GM19328 (cell line): Measurements from ENCODE around the gene IL9.
A peak's percentile ranks its signal among the peaks of the same experiment; 100 is the strongest.

ENCODE experiments used
- ATAC-seq: cut with Tn5 transposase; IDR thresholded peaks from one replicate; pipeline ENCODE4 v1.9.1; 2021; ENCODE audit warnings: mild to moderate bottlenecking, moderate library complexity; ENCODE audit not compliant: unreplicated experiment

The IL9 gene

DNA sequence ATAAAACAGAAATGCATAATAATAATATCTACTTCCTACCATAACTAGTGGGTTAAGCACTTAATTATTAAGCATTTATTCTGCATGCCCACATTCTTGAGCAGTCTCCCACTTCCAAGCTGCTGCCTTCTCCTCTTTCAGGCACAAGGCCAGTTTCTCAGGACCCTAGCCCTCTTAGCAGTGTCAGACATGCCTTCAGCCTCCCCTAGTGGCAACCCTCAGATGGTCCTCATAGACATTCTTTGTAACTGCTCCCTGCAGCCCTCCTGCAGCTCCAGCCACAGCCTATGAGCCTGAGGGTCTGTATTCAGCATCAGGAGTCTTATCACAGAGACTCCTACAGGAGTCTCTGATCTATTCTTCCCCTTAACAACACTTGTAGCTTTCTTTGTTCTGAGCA is 3.9 kb downstream of the IL9 start:
- no peak for ATAC-seq

DNA sequence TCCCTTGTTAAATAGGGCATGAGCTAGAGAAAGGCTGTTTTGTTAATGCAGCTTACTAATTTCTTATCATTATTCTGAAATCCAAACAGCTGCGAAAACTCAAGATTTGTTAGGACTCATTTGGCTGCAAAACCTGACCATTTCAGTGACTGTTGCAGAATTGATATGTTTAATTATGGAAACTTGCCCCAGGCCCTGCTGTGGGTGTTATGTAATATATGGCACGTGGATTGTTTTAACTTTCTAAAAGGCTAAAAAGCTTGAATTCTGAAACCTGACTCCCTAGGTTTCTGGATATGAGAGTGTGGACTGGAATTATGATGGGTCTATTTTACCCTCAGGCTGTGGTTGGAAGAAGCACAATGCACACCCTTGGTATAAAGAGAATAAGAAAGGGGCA is 4.4 kb downstream of the IL9 start:
- no peak for ATAC-seq

DNA sequence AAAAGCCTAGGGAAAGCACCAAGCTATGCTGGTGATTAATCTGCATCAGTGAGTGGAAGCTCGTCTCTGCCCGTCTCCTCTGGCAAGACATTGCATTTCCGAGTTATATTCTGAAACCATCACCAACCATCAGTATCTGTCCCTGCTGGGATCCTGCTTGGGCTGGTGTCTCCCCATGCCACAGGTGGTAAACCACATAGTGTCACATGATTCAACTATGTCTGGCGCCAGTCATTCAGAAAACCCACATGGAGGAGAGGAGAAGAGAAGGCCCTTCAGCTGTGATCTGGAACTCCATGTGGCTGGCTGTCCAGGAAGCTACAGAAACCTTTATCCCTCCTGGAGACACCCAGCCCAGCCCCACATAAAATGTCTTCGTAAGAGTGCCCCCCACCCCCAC is 4.8 kb downstream of the IL9 start:
- ATAC-seq = no peak

DNA sequence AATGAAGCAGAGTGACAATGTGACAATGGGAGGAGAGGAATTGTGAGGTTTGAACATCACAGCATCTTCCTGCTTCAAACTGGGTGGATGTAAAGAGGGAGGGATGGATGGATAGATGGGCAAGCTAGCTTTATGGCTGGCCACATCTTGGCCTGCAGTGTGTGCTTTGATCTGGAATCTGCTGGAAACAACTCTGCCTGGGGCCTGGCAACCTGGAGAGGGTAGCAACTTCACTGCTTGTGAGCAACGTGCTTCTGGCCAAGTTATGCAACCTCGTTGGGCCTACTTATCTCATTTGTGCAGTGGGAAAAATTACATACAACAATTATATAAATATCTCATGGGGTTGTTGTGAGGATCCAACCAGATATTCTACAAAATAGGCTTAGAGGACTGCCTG is 5.3 kb downstream of the IL9 start:
- ATAC-seq = no peak

DNA sequence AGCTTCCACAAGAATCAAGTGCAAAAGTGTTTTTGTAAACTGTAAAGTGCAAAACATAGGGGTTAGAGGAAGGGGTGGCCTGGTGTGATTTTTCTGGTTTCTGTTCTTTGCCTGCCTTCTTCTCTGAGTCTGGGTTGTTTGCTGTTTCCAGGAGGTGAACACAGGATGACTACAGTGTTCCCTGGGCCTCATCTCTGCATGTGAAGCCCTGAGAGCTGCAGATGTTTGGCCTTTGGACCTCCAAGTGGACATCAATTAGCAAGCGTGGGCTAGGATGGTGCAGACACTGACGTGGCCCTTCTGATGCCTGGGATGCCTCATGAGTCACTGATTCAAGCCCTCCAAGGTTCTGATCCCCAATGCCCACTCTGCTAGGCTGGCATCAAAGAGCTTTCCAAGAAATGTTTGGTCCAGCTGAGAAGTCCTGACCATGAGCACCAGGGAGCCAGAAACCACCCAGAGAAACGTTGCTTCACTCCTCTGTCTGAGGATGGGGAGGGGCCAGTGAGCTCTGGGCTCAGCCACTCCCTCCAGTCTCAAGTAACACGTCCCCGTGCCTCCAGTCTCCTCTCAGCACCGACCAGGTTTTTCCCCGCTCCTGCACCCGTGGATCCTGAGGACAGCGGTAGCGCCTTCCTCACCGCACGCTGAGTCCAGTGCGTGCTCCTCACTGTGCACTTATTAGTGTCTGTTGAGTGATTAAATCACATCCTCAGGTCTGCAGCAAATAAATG is 7.6 kb downstream of the IL9 start:
- no peak for ATAC-seq

DNA sequence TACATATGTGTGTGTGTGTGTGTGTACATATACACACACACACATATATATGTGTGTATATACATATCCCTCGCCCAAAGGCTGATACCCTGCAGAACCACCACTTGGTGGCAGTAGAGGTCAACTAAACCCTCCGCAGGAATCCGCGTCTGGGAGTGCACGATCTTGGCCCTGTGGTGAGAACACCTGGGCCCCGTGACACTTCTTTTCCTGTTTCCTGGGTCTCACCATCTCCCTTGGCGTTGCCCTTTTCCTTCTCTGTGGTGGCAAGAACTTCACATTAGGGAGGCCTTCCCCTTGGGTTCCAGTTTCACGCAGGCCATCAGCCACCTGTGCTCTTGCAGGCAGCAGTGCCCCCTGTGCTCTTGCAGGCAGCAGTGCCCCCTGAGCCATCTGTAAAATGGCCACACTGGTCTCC is 8.2 kb downstream of the IL9 start:
- peak; percentile 92 for ATAC-seq

DNA sequence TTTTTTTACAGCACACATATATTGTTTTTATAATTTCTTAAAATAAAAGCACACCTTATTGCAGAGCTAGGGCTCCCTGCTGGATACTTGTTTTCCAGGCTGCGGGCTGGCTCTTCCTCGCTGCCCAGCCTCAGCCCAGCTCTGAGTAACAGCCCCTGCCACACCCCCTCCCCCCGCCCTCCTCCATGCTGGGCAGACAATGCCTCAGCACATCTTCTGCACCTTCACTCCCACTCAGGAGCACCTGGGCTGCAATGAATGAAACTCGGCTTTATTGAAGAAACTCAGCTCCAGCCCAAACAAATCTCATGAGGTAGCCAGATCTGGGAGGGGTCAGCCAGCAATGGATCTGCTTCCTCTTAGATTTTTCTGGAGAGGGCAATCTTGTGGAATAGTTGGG is 9.5 kb downstream of the IL9 start:
- ATAC-seq = no peak

DNA sequence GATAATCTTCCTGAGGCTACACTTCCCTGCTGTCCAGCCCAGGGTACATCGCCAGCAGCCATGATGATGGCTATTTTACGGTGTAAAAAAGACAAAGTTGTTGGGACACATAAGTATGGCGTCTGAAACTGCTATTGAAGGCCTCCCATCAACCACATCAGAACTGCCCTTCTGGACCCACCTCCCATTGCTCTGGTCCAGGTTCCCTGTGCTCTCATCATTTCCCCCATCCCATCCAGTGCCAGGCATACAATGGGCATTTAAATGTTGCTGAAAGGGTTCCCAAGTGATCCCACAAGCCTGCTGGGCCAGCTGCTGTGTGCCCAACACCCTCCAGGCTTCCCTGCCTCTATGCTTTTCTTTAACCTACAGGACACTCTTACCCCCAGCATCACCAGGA is 10.6 kb downstream of the IL9 start:
- no peak for ATAC-seq

DNA sequence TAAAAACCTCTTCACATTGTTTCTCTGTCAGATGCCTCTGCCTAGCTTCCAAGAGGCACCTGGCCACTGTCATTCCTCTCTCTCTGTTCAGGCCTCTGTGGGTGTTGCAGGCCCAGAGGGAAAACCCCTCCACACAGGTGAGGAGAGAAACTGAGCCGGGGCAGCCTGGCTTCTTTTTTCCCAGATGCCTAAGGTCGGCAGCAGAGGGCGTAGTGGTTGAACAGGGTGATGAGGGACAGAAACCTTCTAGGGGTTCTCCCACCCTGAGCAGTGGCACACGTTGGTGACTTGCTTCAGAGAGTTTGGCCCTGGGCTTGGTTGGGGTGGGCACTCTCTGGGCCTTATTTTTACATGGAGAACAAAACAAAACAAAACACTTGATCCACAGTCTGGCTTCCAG is 12.2 kb downstream of the IL9 start:
- no peak for ATAC-seq

DNA sequence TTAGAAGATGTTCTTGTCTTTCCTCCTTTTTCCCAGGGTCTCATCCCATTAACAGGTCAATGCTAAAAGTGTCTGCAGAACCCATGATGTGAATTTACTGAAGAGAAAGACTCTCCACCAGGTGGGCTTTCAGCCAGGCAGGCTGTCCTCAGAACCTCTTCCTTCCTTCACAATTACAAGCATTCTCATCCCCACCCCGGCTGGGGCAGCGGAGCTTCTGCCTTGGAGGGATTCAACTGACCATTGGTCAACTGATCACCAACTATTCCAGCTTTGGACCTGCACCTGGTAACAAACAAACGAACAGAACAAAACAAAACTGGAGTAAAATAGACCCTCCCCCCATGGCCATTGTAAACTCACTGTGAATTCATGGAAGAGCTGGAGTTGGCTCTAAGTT is 12.6 kb downstream of the IL9 start:
- ATAC-seq = no peak

DNA sequence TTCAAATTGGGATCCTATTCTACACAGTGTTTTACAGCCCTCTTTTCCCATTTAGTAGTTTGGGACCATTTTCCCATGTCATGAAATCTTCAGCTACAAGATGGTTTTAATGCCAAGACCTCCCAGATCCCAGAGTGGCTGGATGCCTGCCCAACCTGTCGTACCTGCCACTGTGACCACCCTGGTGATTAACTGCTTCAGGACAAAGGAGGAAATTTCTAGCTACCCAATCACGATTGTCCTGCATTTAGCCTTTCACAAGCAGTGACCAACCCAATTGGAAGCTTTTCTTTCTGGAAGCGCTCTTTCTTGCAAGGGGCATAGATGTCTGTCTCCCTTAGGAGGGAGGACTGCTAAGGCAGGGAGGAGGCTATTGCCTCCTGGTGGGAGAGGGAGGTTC is 13.8 kb downstream of the IL9 start:
- no peak for ATAC-seq

DNA sequence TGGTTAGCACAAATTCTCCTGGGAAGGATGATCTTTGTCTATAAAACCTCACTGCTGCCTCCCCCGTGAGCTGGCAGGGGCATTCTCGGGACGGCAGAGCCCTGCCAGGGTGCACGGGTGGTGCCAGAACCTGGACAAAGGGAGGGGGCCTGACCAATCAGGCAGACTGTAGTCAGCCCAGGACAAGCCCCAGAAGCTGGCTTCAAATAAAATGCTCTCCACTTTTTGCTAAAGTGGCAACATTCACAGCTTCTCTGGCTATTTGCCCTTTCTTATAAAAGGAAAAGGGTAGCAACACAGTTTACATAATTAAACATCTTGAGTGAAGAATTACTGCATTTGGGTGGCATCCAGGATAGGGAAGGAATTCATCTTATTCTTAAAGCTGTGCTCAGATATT is 14.4 kb downstream of the IL9 start:
- no peak for ATAC-seq

DNA sequence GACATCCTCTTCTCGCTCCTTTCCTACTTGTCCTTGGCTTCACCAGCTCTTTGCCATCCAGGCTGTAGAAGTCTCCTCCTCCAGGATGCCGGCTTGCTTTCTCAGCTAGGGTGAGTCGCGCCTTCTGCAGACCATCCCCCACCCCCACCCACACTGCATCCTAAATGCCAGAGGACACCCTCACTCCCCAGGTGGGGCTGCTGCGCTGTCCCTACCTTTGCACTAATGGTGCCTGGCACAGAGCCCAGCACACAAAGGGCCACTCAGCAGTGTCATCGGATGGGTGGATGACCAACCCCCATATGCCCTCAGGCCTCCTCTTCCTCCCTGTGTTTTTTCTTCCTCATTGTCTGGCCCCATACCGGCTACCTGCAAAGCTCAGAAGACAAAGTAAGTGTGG is 14.8 kb downstream of the IL9 start:
- no peak for ATAC-seq

DNA sequence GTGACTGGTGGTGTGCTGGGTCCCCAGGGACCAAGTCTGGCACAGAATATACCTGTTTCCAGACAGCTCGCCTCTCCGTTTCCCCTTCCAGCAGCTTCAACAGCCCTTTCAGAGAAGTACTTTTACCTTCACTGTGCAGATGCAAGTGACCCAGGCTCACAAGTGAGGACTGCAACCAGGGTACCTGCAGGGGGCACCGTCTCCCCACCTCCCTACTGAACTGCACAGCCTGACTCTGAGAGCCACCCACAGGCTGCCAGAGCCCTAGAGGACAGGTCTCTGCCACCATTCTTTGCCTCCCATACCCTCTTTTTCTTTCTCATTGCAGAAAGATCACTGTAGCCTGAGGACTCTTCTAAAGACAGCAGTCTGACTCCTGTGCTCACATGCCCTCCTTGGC is 15.4 kb downstream of the IL9 start:
- peak; percentile 69 for ATAC-seq

DNA sequence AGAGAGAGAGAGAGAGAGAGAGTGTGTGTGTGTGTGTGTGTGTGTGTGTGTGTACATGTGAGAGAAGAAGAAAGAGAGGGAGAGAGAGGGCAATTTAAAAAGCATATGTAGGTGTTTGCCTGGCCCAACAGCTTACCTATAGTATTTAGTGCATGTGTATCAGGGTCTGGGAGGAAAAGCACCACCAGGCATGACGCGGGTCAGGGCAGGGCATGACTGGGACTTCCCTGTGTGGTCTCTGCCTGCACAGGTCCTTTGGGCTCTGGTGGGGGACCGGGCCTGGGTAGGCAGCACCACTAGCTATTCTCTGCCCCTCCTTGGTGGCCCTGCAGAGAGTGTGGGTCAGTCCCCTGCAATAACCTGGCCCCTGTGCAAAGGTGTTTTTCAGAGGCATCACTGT is 16.1 kb downstream of the IL9 start:
- no peak for ATAC-seq

DNA sequence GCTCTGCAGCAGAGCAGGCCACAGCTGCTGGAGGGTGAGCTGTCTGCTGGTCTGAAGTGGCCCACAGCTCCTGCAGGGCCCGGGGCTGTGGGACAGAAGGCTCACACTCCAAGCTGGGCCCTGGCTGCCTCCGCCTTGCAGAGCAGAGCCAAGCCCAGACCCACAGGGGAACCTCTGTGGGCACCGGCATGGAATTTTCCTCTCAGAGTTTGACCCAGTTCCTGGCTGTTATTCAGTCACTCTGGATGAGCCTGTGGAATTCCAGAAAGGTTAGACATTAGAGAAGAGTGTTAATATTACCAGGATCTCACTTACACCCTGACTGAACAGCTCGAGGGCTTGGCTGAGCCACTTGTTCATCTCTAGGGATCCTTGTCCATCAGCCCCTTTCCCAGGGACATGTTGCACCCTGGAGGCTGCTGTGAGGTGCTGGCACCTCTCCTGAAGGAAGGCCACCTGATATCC is 17.5 kb downstream of the IL9 start:
- no peak for ATAC-seq

DNA sequence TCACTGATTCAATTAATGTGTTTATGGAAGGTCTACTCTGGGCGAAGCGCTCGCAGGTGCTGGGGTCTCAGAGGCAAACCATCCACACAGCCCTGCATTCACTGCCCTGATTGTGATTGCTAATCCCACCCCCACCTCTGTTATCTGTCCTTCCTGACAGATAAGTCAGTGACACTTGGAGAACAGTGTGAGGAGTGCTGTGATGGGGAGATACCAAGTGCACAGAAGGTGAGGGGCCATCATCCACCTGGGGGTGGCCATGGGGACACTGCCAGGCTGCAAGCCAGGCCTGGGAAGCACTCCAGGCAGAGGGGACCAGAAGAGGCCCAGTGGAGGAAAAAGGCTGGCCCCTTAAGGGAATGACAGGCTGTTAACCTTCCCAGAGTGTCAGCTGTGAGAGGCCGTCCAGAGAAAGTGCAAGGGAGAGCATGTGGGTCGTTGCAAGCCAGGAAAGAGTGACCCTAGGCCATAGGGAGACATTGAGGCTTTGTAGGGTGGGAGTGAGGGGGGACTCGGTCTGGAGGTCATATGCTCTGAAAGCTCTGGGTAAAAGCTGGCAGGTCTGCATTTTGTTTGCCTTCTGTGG is 18.0 kb downstream of the IL9 start:
- ATAC-seq = no peak

DNA sequence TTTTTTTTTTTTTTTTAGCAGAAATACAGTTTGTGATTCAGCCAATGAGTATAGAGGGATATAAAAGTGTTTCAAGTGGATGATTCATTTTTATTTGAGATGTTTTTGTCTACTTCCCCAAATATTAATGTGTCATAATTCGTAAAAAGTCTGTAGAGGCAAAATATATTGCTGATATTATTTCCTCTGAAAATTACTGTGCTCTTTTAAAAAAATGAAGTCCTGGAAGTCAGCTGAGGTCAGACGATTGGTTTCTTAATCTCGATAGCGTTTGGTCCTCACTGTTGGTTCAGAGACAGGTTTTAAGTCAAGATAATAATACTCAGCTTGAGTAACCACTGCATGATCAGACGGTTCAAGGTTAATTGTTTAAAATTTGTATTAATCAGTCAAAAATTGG is 19.5 kb downstream of the IL9 start:
- ATAC-seq = no peak

DNA sequence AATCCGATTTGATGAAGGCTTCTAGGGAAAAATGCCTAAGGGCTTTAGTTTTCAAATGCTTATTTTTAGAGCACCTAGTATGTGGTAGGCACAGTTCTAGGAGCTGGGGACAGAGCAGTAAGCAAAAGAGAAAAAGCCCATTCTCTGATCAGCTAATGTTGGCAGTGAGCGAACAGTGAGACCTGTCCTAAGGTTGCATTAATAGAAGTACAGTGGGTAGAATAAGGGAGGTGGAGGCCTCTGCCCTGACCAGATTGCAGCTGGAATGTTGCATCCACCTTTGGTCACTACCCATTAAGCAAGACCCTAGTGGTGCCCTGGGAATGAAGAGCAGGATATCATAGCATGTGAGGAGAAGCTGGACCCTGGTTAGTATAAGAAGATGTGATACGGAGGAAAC is 20.1 kb downstream of the IL9 start:
- no peak for ATAC-seq

DNA sequence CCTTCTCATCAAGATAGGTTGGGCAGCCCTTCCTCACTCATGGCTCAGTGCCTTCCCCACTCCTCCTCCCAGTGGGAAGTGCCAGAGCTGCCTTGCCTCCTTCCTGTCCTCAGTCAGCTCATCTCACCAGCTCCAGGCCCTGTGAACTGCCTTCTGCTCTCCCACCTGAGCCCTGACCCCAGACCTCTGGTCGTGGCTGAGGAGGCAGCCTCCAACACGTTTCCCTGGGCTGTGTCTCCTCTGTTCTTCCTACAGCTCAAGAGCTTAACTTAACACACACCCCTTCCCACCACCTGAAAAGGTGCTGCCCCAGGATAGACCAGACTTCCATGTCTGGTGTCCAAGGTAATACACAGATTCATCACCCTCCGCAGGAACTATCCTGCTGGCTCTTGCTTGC is 21.2 kb downstream of the IL9 start:
- ATAC-seq = no peak

DNA sequence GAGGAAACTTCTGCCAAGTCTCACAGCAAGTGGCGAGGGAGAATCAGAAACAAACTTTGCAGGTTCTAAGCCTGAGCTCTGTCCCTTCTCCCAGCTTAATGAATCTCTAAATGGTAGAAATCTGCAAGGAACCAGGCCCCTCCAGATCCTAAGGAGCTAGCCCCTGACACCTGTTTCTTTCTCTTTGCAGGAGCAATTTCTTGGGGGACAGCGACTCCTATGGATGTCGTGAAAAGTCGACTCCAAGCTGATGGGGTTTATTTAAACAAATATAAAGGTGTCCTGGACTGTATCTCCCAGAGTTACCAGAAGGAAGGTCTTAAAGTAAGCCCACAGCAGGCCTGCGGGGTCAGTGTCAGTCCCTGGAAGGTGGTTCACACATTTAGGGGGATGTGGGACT is 21.8 kb downstream of the IL9 start:
- ATAC-seq = no peak

DNA sequence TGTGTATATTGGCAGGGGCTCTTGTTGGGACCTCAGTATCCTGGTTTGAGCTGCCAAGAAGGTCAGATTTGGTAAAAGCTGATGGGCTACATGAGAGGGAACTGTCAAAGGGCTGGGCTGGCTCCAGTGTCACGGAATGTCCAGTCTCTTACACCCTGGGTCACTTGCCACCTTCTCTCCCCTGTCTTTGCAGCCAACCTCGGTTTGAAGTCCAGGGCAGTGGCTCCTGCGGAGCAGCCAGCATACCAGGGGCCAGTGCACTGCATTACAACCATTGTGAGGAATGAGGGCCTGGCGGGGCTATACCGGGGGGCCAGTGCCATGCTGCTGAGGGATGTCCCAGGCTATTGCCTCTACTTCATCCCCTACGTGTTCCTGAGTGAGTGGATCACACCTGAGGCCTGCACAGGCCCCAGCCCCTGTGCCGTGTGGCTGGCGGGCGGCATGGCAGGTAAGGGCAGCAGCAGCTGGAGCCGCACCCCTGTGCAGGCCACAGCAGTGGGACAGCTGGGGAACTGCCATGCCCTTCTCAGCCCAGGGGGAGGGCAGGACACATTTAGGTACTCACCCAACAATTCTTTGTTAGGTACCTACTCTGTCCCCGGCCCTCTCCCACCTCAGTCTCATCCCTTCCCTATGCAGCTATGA is 24.2 kb downstream of the IL9 start:
- ATAC-seq = no peak
